GM21381 (cell line): ENCODE results near the gene ZBTB46.
"Not testable (repeated sequence)": the region's sequence is repeated elsewhere in the genome, so short reads cannot be mapped to it uniquely, and the experiment has no call there.

Experiments
- ATAC-seq: cut with Tn5 transposase; IDR thresholded peaks from one replicate; pipeline ENCODE4 v1.9.1; 2021; ENCODE audit warnings: mild to moderate bottlenecking, moderate library complexity; ENCODE audit not compliant: unreplicated experiment

Gene ZBTB46

GRCh38 chr20:63790572-63791168 lies 40.4 kb downstream of the ZBTB46 start:
- no peak for ATAC-seq

- no peak for ATAC-seq
Observed at GRCh38 chr20:63789836-63790571, 41.1 kb downstream of the ZBTB46 start.

- no peak for ATAC-seq
Observed at GRCh38 chr20:63787749-63788148, 43.3 kb downstream of the ZBTB46 start.

- ATAC-seq, result no peak
Observed at GRCh38 chr20:63787302-63787701, 43.8 kb downstream of the ZBTB46 start.

- no peak for ATAC-seq
Observed at GRCh38 chr20:63785691-63786131, 45.4 kb downstream of the ZBTB46 start.

- no peak for ATAC-seq
Observed at GRCh38 chr20:63783970-63784369, 47.1 kb downstream of the ZBTB46 start.

- no peak for ATAC-seq
Observed at GRCh38 chr20:63782521-63782971, 48.5 kb downstream of the ZBTB46 start.

- no peak for ATAC-seq
Observed at GRCh38 chr20:63782051-63782471, 49.0 kb downstream of the ZBTB46 start.

GRCh38 chr20:63781181-63781580 lies 49.9 kb downstream of the ZBTB46 start:
- no peak for ATAC-seq

- ATAC-seq, result no peak
Observed at GRCh38 chr20:63778857-63779256, 52.2 kb downstream of the ZBTB46 start.

GRCh38 chr20:63778034-63778752 lies 52.9 kb downstream of the ZBTB46 start:
- no peak for ATAC-seq

GRCh38 chr20:63777614-63778013 lies 53.5 kb downstream of the ZBTB46 start:
- no peak for ATAC-seq

- ATAC-seq, result not testable (repeated sequence)
Observed at GRCh38 chr20:63776875-63777274, 54.2 kb downstream of the ZBTB46 start.

- ATAC-seq, result no peak
Observed at GRCh38 chr20:63775096-63775978, 55.7 kb downstream of the ZBTB46 start.

- ATAC-seq, result no peak
Observed at GRCh38 chr20:63774306-63774705, 56.8 kb downstream of the ZBTB46 start.

- no peak for ATAC-seq
Observed at GRCh38 chr20:63773571-63774241, 57.4 kb downstream of the ZBTB46 start.

GRCh38 chr20:63772781-63773518 lies 58.1 kb downstream of the ZBTB46 start:
- ATAC-seq, result no peak

GRCh38 chr20:63771046-63771707 lies 59.9 kb downstream of the ZBTB46 start:
- ATAC-seq, result no peak

- no peak for ATAC-seq
Observed at GRCh38 chr20:63769891-63770474, 61.1 kb downstream of the ZBTB46 start.
